ENCODE data around the gene BCAS3.

DNA sequence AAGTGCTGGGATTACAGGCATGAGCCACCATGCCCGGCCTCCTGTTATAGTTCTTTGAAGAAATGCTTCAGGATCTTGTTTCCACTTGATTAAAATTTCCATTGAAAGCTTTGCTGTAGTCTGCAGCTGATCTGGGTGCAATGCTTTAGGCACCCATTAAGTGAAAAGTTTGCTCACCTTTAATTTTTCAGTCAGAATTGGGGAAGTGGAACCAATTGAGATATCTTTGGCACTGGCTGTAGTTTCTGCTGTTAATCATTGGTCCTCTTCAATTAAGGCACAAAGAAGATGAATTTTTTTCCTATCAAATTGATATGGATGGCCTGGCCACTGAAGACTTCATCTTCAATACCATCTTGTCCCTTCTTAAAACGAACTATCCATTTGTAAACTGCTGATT is 385.9 kb downstream of the BCAS3 start:
- TF ChIP-seq, protein P1, sequence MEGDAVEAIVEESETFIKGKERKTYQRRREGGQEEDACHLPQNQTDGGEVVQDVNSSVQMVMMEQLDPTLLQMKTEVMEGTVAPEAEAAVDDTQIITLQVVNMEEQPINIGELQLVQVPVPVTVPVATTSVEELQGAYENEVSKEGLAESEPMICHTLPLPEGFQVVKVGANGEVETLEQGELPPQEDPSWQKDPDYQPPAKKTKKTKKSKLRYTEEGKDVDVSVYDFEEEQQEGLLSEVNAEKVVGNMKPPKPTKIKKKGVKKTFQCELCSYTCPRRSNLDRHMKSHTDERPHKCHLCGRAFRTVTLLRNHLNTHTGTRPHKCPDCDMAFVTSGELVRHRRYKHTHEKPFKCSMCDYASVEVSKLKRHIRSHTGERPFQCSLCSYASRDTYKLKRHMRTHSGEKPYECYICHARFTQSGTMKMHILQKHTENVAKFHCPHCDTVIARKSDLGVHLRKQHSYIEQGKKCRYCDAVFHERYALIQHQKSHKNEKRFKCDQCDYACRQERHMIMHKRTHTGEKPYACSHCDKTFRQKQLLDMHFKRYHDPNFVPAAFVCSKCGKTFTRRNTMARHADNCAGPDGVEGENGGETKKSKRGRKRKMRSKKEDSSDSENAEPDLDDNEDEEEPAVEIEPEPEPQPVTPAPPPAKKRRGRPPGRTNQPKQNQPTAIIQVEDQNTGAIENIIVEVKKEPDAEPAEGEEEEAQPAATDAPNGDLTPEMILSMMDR (IDR thresholded peaks at IDR 0.05), result no peak
- TF ChIP-seq POLR2A (IDR thresholded peaks at IDR 0.05), result no peak

Data from body of pancreas (tissue), 4 donors.